Germinal center (tissue), 1 donor: ENCODE data around the gene HDGFL1.

Experiments
- DNase-seq: peaks from one replicate; pipeline ENCODE4 v3.0.0; 2012; ENCODE audit warnings: mixed read lengths, low spot score

Gene HDGFL1

GRCh38 chr6:22569281-22570184 lies at the start of gene HDGFL1:
TSS of gene HDGFL1 (plus strand) at chr6:22569566. CDS start at chr6:22569576, 10 bp downstream.
- no peak for DNase-seq

- DNase-seq: no peak
These were observed 48.3 kb upstream of the HDGFL1 start for GRCh38 chr6:22521035-22521434.

GRCh38 chr6:22526736-22527135 lies 42.6 kb upstream of the HDGFL1 start:
- DNase-seq: no peak

- DNase-seq: no peak
These were observed 39.5 kb upstream of the HDGFL1 start for GRCh38 chr6:22529866-22530265.

GRCh38 chr6:22530506-22530905 lies 38.9 kb upstream of the HDGFL1 start:
- no peak for DNase-seq

- no peak for DNase-seq
These were observed 33.2 kb upstream of the HDGFL1 start for GRCh38 chr6:22536122-22536521.

GRCh38 chr6:22544476-22544875 lies 24.9 kb upstream of the HDGFL1 start:
- no peak for DNase-seq

GRCh38 chr6:22545051-22545450 lies 24.3 kb upstream of the HDGFL1 start:
- no peak for DNase-seq

- no peak for DNase-seq
These were observed 23.1 kb upstream of the HDGFL1 start for GRCh38 chr6:22546236-22546635.

GRCh38 chr6:22550971-22551670 lies 18.2 kb upstream of the HDGFL1 start:
- DNase-seq: no peak

GRCh38 chr6:22556266-22556665 lies 13.1 kb upstream of the HDGFL1 start:
- no peak for DNase-seq

- no peak for DNase-seq
These were observed 12.4 kb upstream of the HDGFL1 start for GRCh38 chr6:22557007-22557406.

- DNase-seq: no peak
These were observed 11.0 kb upstream of the HDGFL1 start for GRCh38 chr6:22558288-22558882.

GRCh38 chr6:22568854-22569253 lies 512 bp upstream of the HDGFL1 start:
- no peak for DNase-seq

- DNase-seq: no peak
These were observed 802 bp downstream of the HDGFL1 start for GRCh38 chr6:22570185-22570551.

- no peak for DNase-seq
These were observed 5.8 kb downstream of the HDGFL1 start for GRCh38 chr6:22575190-22575589.

GRCh38 chr6:22579439-22579838 lies 10.1 kb downstream of the HDGFL1 start:
- no peak for DNase-seq

- DNase-seq: no peak
These were observed 11.0 kb downstream of the HDGFL1 start for GRCh38 chr6:22580337-22580736.

GRCh38 chr6:22582417-22583205 lies 13.2 kb downstream of the HDGFL1 start:
- DNase-seq: no peak

GRCh38 chr6:22583230-22583629 lies 13.9 kb downstream of the HDGFL1 start:
- no peak for DNase-seq

GRCh38 chr6:22583927-22584326 lies 14.6 kb downstream of the HDGFL1 start:
- no peak for DNase-seq

GRCh38 chr6:22589118-22589517 lies 19.8 kb downstream of the HDGFL1 start:
- DNase-seq: no peak
